DMS53 treated with DMSO at 0.1 percent for 48 hours (cell line): ENCODE data around the gene ITGB1.
"Not testable (repeated sequence)": the region's sequence is repeated elsewhere in the genome, so short reads cannot be mapped to it uniquely, and the experiment has no call there.

Experiments
- DNase-seq: peaks from one replicate; lab custom pipeline; 2025; ENCODE audit not compliant: unreplicated experiment; lab: John Stamatoyannopoulos, UW

Gene ITGB1

GRCh38 chr10:32938554-32939061 is 19.4 kb downstream of the ITGB1 start:
- DNase-seq, result peak; percentile 61

- DNase-seq, result no peak
These were observed 20.1 kb downstream of the ITGB1 start for GRCh38 chr10:32937911-32938424.

GRCh38 chr10:32932225-32932729 is 25.8 kb downstream of the ITGB1 start:
- DNase-seq, result no peak

GRCh38 chr10:32931593-32931992 is 26.4 kb downstream of the ITGB1 start:
- no peak for DNase-seq

DNA sequence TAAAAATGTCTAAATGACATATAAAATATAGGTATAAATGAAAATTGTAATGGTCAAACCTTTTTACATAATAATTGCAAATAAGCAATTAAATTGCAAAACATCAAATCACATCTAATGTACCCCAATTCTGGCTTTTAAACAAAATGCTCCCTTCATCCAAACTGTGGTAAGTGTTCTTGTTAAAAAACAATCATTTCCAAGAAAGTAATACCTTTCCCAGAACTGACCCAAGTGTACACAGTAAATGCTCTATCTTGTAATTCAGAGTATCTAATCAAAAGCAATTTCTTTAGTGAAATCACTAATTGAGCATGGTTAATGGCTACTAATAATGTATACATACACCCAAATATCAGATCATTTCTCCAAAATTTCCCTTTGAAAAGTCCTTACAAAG is 28.0 kb downstream of the ITGB1 start:
- no peak for DNase-seq

- DNase-seq, result no peak
These were observed 28.4 kb downstream of the ITGB1 start for GRCh38 chr10:32929634-32930033.

DNA sequence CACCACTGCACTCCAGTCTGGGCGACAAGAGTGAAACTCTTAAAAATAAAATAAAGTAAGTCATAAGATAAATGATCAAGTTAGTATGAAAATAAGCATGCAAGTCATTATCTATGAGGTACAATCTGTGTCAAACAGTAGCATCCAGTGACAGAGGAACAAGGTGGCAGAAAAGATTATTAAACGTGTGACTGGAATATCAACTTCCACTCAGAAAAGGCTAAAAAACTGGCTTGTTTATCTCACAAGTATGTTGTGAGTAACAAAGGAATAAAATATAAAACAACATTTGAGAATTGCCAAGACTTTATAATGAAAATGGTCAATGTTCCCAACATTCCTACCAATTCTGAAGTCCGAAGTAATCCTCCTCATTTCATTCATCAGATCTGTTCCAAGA is 30.3 kb downstream of the ITGB1 start:
- DNase-seq, result no peak

- no peak for DNase-seq
These were observed 34.2 kb downstream of the ITGB1 start for GRCh38 chr10:32923849-32924248.

GRCh38 chr10:32923134-32923533 is 34.9 kb downstream of the ITGB1 start:
- DNase-seq, result no peak

GRCh38 chr10:32922170-32922569 is 35.9 kb downstream of the ITGB1 start:
- DNase-seq, result no peak

DNA sequence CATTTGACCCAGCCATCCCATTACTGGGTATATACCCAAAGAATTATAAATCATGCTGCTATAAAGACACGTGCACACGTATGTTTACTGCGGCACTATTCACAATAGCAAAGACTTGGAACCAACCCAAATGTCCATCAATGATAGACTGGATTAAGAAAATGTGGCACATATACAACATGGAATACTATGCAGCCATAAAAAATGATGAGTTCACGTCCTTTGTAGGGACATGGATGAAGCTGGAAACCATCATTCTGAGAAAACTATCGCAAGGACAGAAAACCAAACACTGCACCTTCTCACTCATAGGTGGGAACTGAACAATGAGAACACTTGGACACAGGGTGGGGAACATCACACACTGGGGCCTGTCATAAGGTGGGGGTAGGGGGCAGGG is 40.2 kb downstream of the ITGB1 start:
- not testable (repeated sequence) for DNase-seq

DNA sequence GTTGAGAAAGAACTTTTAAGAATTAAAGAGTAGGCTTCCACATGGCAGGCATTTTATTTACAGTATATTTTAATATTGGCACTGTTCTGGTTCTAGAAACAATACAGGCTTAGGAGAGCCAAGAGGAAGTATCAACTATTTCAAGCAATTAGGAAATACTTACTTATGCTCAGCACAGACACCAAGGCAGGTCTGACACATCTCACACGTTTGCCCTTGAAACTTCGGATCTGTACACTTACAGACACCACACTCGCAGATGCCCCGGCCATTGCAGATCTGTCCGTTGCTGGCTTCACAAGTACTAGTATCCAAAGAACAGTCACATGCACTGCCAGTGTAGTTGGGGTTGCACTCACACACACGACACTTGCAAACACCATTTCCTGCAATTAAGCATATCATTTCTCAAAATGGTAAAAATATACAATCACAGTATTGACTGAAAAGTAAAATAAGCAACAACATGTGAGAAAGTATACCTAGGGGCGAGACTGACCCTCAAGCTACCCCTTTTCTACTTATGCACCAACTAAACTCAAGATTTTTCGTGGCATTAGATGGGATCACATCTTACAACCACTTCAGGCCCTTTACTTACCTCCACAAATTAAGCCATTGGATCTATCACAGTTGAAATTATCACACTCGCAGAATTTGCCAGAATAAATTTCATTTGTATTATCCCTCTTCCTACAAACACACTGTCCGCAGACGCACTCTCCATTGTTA is 46.6 kb downstream of the ITGB1 start:
- no peak for DNase-seq

GRCh38 chr10:32909970-32910369 is 48.1 kb downstream of the ITGB1 start:
- not testable (repeated sequence) for DNase-seq

GRCh38 chr10:32909456-32909855 is 48.6 kb downstream of the ITGB1 start:
- DNase-seq, result no peak

DNA sequence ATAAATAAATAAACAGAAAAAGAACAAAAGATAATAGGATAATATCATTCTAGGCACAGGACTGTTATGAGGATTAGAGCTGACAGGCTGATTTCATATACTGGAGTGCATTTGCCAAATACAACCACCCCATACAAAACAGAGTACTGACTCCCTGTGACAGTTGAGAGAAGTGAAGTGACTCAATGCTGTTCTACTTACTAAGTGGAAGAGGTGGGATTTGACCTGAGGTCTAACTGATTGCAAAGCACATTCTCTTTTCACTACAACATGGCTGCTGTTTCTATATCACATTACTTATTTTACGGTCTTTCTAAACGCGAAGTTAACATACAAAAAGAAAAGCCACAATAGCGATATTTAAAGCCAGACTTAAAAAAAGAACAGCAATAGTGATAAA is 51.4 kb downstream of the ITGB1 start:
- no peak for DNase-seq

GRCh38 chr10:32905466-32905865 is 52.6 kb downstream of the ITGB1 start:
- DNase-seq, result no peak

- DNase-seq, result no peak
These were observed 56.2 kb downstream of the ITGB1 start for GRCh38 chr10:32901815-32902214.

- not testable (repeated sequence) for DNase-seq
These were observed 62.6 kb downstream of the ITGB1 start for GRCh38 chr10:32895200-32895968.

GRCh38 chr10:32893916-32894664 is 63.9 kb downstream of the ITGB1 start:
- no peak for DNase-seq

- DNase-seq, result no peak
These were observed 64.6 kb downstream of the ITGB1 start for GRCh38 chr10:32893434-32893833.

GRCh38 chr10:32891261-32891660 is 66.8 kb downstream of the ITGB1 start:
- no peak for DNase-seq
